ENCODE results near the gene TTN.

Gene TTN

GRCh38 chr2:178829299-178829960 lies 22.2 kb upstream of the TTN start:
- no peak for TF ChIP-seq CTCF (IDR thresholded peaks at IDR 0.05; ENCODE audit: borderline replicate concordance, control extremely low read depth, extremely low read depth, insufficient read depth, missing control alignments)
- DNase-seq (ENCODE audit: low spot score), result no peak
- in situ Hi-C loops (cut with MboI; ENCODE audit: low sequenced_read_pairs, unreplicated experiment), result no loop called here

- in situ Hi-C loops (cut with MboI; ENCODE audit: low sequenced_read_pairs, unreplicated experiment), result no loop called here
- no peak for TF ChIP-seq CTCF (IDR thresholded peaks at IDR 0.05; ENCODE audit: borderline replicate concordance, control extremely low read depth, extremely low read depth, insufficient read depth, missing control alignments)
- no peak for DNase-seq (ENCODE audit: low spot score)
These were observed 21.3 kb upstream of the TTN start for GRCh38 chr2:178828486-178828881.

GRCh38 chr2:178827739-178828485 lies 20.7 kb upstream of the TTN start:
- in situ Hi-C loops (cut with MboI; ENCODE audit: low sequenced_read_pairs, unreplicated experiment), result no loop called here
- TF ChIP-seq CTCF (IDR thresholded peaks at IDR 0.05; ENCODE audit: borderline replicate concordance, control extremely low read depth, extremely low read depth, insufficient read depth, missing control alignments), result no peak
- no peak for DNase-seq (ENCODE audit: low spot score)

GRCh38 chr2:178827111-178827510 lies 19.9 kb upstream of the TTN start:
- no peak for TF ChIP-seq CTCF (IDR thresholded peaks at IDR 0.05; ENCODE audit: borderline replicate concordance, control extremely low read depth, extremely low read depth, insufficient read depth, missing control alignments)
- in situ Hi-C loops (cut with MboI; ENCODE audit: low sequenced_read_pairs, unreplicated experiment), result no loop called here
- DNase-seq (ENCODE audit: low spot score), result no peak

- DNase-seq (ENCODE audit: low spot score), result no peak
- in situ Hi-C loops (cut with MboI; ENCODE audit: low sequenced_read_pairs, unreplicated experiment), result no loop called here
- no peak for TF ChIP-seq CTCF (IDR thresholded peaks at IDR 0.05; ENCODE audit: borderline replicate concordance, control extremely low read depth, extremely low read depth, insufficient read depth, missing control alignments)
These were observed 18.0 kb upstream of the TTN start for GRCh38 chr2:178825183-178825582.

GRCh38 chr2:178824181-178824580 lies 17.0 kb upstream of the TTN start:
- in situ Hi-C loops (cut with MboI; ENCODE audit: low sequenced_read_pairs, unreplicated experiment), result no loop called here

More at GRCh38 chr2:178824181-178824580, 17.0 kb upstream of the TTN start:
- no peak for TF ChIP-seq CTCF (IDR thresholded peaks at IDR 0.05; ENCODE audit: borderline replicate concordance, control extremely low read depth, extremely low read depth, insufficient read depth, missing control alignments)
- DNase-seq (ENCODE audit: low spot score), result no peak
